Neural cell (in vitro differentiated cells): Measurements from ENCODE around the gene DHRS12. TPM values are rescaled to one million over a fixed set of nuclear protein-coding genes. Genes with fewer than 3 reads are reported as not detected.

Experiments used
- H2AFZ ChIP-seq: fragments of 200-600, 300-800 bp; sonication (generic), shearing (Covaris generic); 2 replicates; pipeline ENCODE4 v1.6.0; 2014; ENCODE audit warnings: low read depth, mild to moderate bottlenecking, antibody characterized with exemption, low read length, moderate library complexity
- H3F3A ChIP-seq: fragments of 200-600 bp; shearing (Covaris generic); 2 replicates; pipeline ENCODE4 v1.6.1; 2016; ENCODE audit warnings: mild to moderate bottlenecking, moderate library complexity, mixed read lengths, antibody characterized with exemption, low read length; ENCODE audit not compliant: insufficient read depth, poor library complexity, severe bottlenecking
- H3K27ac ChIP-seq: fragments of 200-600, 300-800 bp; sonication (generic), shearing (Covaris generic); 2 replicates; pipeline ENCODE4 v1.5.1; 2014; ENCODE audit warnings: mild to moderate bottlenecking, low read length, moderate library complexity
- H3K27me3 ChIP-seq: fragments of 300-800, 200-600 bp; sonication (generic), shearing (Covaris generic); 2 replicates; pipeline ENCODE4 v1.6.0; 2014; ENCODE audit warnings: mild to moderate bottlenecking, low read depth, low read length, moderate library complexity; ENCODE audit not compliant: insufficient read depth
- H3K36me3 ChIP-seq: fragments of 300-800, 200-600 bp; sonication (generic), shearing (Covaris generic); 2 replicates; pipeline ENCODE4 v1.5.1; 2014; ENCODE audit warnings: mild to moderate bottlenecking, antibody characterized with exemption, low read length, moderate library complexity; ENCODE audit not compliant: insufficient read depth
- H3K4me2 ChIP-seq: fragments of 300-800, 200-600 bp; sonication (generic), shearing (Covaris generic); 2 replicates; pipeline ENCODE4 v1.6.0; 2014; ENCODE audit warnings: mild to moderate bottlenecking, low read length
- H3K4me3 ChIP-seq: fragments of 300-800, 200-600 bp; sonication (generic), shearing (Covaris generic); 2 replicates; pipeline ENCODE4 v1.5.1; 2014; ENCODE audit warnings: mild to moderate bottlenecking, low read length, moderate library complexity
- H3K79me2 ChIP-seq: fragments of 200-600 bp; shearing (Covaris generic); replicated peaks from 2 replicates; pipeline ENCODE4 v1.6.0; 2014; ENCODE audit warnings: mild to moderate bottlenecking, low read length, moderate library complexity; ENCODE audit not compliant: insufficient read depth
- H3K9ac ChIP-seq: fragments of 300-800, 200-600 bp; sonication (generic), shearing (Covaris generic); 2 replicates; pipeline ENCODE4 v1.6.1; 2016; ENCODE audit warnings: mild to moderate bottlenecking, low read length, mixed read lengths
- H3K9me2 ChIP-seq: fragments of 200-600 bp; shearing (Covaris generic); 2 replicates; pipeline ENCODE4 v1.6.1; 2016; ENCODE audit warnings: mild to moderate bottlenecking, low read length, mixed read lengths; ENCODE audit not compliant: insufficient read depth
- H3K9me3 ChIP-seq: fragments of 200-600, 300-800 bp; sonication (generic), shearing (Covaris generic); 2 replicates; pipeline ENCODE4 v1.6.1; 2016; ENCODE audit warnings: mild to moderate bottlenecking, mixed run types, low read length, moderate library complexity, mixed read lengths
- H4K20me1 ChIP-seq: fragments of 200-600 bp; shearing (Covaris generic); 2 replicates; pipeline ENCODE4 v1.6.1; 2016; ENCODE audit warnings: mild to moderate bottlenecking, mixed run types; ENCODE audit not compliant: insufficient read depth
- EP300 ChIP-seq: fragments of 450-650 bp; conservative IDR thresholded peaks from 2 replicates; pipeline ENCODE4 v1.6.1; 2014; ENCODE audit warnings: antibody characterized with exemption, mild to moderate bottlenecking, moderate library complexity; ENCODE audit not compliant: poor library complexity, severe bottlenecking
- EZH2 ChIP-seq: fragments of 200-600, 300-800 bp; shearing (Covaris generic), sonication (generic); IDR thresholded peaks from 2 replicates; pipeline ENCODE4 v1.6.1; 2014; ENCODE audit warnings: antibody characterized with exemption, low read length, borderline replicate concordance, mild to moderate bottlenecking; ENCODE audit not compliant: insufficient read depth, poor library complexity, severe bottlenecking
- MXI1 ChIP-seq: fragments of 450-650 bp; conservative IDR thresholded peaks from 2 replicates; pipeline ENCODE4 v1.6.1; 2014; ENCODE audit warnings: antibody characterized with exemption, mild to moderate bottlenecking; ENCODE audit not compliant: poor library complexity, severe bottlenecking
- POLR2AphosphoS5 ChIP-seq: IDR thresholded peaks from 2 replicates; pipeline ENCODE4 v1.6.1; 2012
- RAD21 ChIP-seq: fragments of 450-650 bp; conservative IDR thresholded peaks from 2 replicates; pipeline ENCODE4 v1.6.1; 2014; ENCODE audit warnings: antibody characterized with exemption, mild to moderate bottlenecking, moderate library complexity
- REST ChIP-seq: IDR thresholded peaks from 2 replicates; pipeline ENCODE4 v1.6.1; 2012; ENCODE audit warnings: borderline replicate concordance
- SMC3 ChIP-seq: fragments of 450-650 bp; conservative IDR thresholded peaks from 2 replicates; pipeline ENCODE4 v1.6.1; 2014; ENCODE audit warnings: antibody characterized with exemption, mild to moderate bottlenecking, moderate library complexity; ENCODE audit not compliant: poor library complexity
- TAF1 ChIP-seq: IDR thresholded peaks from 2 replicates; pipeline ENCODE4 v1.6.1; 2012; ENCODE audit warnings: low read depth
- polyA plus RNA-seq: library from polyadenylated mRNA; depleted of rRNA; stranded (reverse); fragments of >200 nt; gene quantifications from 2 replicates; pipeline ENCODE4 v1.2.3, GENCODE V29; 2014
- TF ChIP-seq, protein P1 (sequence below): fragments of 450-650 bp; IDR thresholded peaks from 2 replicates; pipeline ENCODE4 v1.5.1; 2014; ENCODE audit warnings: antibody characterized with exemption, mild to moderate bottlenecking, moderate library complexity; ENCODE audit not compliant: poor library complexity, severe bottlenecking

The DHRS12 gene
- polyA plus RNA-seq, 1 donor from 2014 or later: 4.4 TPM

DNA sequence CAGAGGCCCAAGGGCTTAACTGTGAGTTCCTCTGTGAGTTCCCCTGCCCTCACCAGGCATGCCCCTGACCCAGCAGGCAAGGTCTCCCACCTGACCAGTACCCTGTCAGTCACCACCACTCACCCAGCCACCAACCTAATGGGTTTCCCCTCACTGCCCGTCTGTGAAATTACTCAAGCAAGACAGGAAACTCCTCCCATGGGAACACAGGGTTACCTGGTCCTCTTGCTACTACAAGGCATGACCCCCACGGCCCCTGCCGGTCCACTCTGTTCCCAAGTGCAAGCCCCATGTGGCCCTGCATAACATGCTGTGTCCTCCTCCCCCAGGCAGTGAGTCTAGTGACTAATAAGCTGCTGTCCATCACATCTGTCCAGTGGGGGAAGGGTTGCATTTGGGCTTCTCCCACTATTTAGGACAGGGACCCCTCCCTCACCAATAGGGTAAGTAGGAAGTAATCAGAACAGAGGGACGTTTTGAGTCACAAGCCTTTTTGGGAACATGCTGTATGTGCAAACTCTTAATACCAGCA is 8.0 kb upstream of the DHRS12 start:
- Histone ChIP-seq H3K79me2 (no peaks in the 10 kb centered on the region), H3K27me3 (no peaks in the 10 kb centered on the region), H4K20me1 (no peaks in the 10 kb centered on the region), H3K9me3 (no peaks in the 10 kb centered on the region), H3K9ac (no peak overlapping the region), H3K4me2 (no peak overlapping the region), H3F3A (no peaks in the 10 kb centered on the region), H3K27ac (no peak overlapping the region), H2AFZ (no peak overlapping the region), H3K9me2 (no peaks in the 10 kb centered on the region), H3K4me3 (no peak overlapping the region), H3K36me3 (no peaks in the 10 kb centered on the region)
- no peak for TF ChIP-seq POLR2AphosphoS5
- no peak for TF ChIP-seq SMC3
- TF ChIP-seq MXI1: no peak
- TF ChIP-seq EZH2: no peak
- TF ChIP-seq REST: no peak
- TF ChIP-seq EP300: no peak
- TF ChIP-seq, protein P1, sequence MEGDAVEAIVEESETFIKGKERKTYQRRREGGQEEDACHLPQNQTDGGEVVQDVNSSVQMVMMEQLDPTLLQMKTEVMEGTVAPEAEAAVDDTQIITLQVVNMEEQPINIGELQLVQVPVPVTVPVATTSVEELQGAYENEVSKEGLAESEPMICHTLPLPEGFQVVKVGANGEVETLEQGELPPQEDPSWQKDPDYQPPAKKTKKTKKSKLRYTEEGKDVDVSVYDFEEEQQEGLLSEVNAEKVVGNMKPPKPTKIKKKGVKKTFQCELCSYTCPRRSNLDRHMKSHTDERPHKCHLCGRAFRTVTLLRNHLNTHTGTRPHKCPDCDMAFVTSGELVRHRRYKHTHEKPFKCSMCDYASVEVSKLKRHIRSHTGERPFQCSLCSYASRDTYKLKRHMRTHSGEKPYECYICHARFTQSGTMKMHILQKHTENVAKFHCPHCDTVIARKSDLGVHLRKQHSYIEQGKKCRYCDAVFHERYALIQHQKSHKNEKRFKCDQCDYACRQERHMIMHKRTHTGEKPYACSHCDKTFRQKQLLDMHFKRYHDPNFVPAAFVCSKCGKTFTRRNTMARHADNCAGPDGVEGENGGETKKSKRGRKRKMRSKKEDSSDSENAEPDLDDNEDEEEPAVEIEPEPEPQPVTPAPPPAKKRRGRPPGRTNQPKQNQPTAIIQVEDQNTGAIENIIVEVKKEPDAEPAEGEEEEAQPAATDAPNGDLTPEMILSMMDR: no peak
- no peak for TF ChIP-seq RAD21
- TF ChIP-seq TAF1: no peak

DNA sequence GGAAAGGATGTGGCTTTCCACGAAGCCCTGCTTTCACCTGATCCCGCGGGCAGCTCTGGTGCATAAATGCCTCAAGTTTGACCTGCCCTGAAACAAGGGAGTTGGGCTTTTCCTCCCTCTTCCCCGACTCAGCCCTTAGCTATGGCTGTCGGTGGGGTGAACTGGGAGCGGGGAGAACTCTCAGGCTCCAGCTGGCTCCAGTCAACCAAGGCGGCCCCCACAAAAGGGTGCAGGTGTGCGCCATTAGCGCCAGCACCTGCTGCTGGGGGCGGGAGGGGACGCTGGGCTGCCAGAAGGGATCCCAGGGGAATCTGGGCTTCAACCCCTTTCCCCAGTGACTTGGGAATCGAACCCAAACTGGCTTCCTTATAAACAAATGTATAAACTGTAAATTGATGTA is 7.1 kb upstream of the DHRS12 start:
- Histone ChIP-seq H2AFZ (no peak overlapping the region), H3K36me3 (no peaks in the 10 kb centered on the region), H3F3A (no peaks in the 10 kb centered on the region), H3K79me2 (no peaks in the 10 kb centered on the region), H3K27me3 (no peaks in the 10 kb centered on the region), H3K27ac (no peak overlapping the region), H3K9me3 (no peaks in the 10 kb centered on the region), H3K9me2 (no peaks in the 10 kb centered on the region), H4K20me1 (no peaks in the 10 kb centered on the region), H3K9ac (no peak overlapping the region), H3K4me3 (no peak overlapping the region), H3K4me2 (no peak overlapping the region)
- TF ChIP-seq RAD21 (no peak), EZH2 (no peak), EP300 (no peak), REST (no peak), MXI1 (no peak), SMC3 (no peak), TAF1 (no peak), POLR2AphosphoS5 (no peak)
- TF ChIP-seq, protein P1: no peak
